Activated naive CD8-positive, alpha-beta T cell treated with anti-CD3 and anti-CD28 coated beads, Interleukin-2, amount 50 U/mL, for 24 hours (primary cell): ENCODE results near the gene NHLRC2.
A peak's percentile ranks its signal among the peaks of the same experiment; 100 is the strongest.
"Not testable (repeated sequence)": the region's sequence is repeated elsewhere in the genome, so short reads cannot be mapped to it uniquely, and the experiment has no call there.

Experiments used
- ATAC-seq: fragments of 150-1000 bp; cut with Tn5 transposase; one replicate; pipeline ENCODE4 v1.10.0; 2021
- DNase-seq: peaks from one replicate; pipeline ENCODE4 v3.0.0; 2021
- H3K27ac Mint-ChIP-seq: one replicate; pipeline ENCODE4 v1.8.0; 2021; ENCODE audit warnings: mild to moderate bottlenecking, mixed read lengths
- H3K27me3 Mint-ChIP-seq: one replicate; pipeline ENCODE4 v1.8.0; 2021; ENCODE audit warnings: mixed read lengths
- H3K36me3 Mint-ChIP-seq: one replicate; pipeline ENCODE4 v1.8.0; 2021; ENCODE audit warnings: low read depth, mixed read lengths
- H3K4me1 Mint-ChIP-seq: one replicate; pipeline ENCODE4 v1.8.0; 2021; ENCODE audit warnings: mixed read lengths
- H3K4me3 Mint-ChIP-seq: one replicate; pipeline ENCODE4 v1.8.0; 2021; ENCODE audit warnings: mild to moderate bottlenecking, moderate library complexity, mixed read lengths
- H3K9me3 Mint-ChIP-seq: one replicate; pipeline ENCODE4 v1.8.0; 2021; ENCODE audit warnings: mixed read lengths

NHLRC2 gene

GRCh38 chr10:113854013-113854760, at the start of gene NHLRC2, which contains the start of gene DCLRE1A:
TSS of gene NHLRC2 (plus strand) at chr10:113854661. CDS start at chr10:113854873, 212 bp downstream.
TSS of gene DCLRE1A (minus strand) at chr10:113854082. CDS start at chr10:113853182, 900 bp downstream.
- DNase-seq, result peak; percentile 76
- Mint-ChIP-seq H3K27ac (peak within 1 kb of the TSS; percentile 97), H3K36me3 (peaks cover 29% of the 10 kb centered on the region), H3K9me3 (no peaks in the 10 kb centered on the region), H3K4me3 (peak within 1 kb of the TSS; percentile 98), H3K4me1 (peaks cover 52% of the 10 kb centered on the region), H3K27me3 (no peaks in the 10 kb centered on the region)
- ATAC-seq, result peak; percentile 62

- Mint-ChIP-seq H3K4me3 (no peak overlapping the region), H3K27ac (no peak overlapping the region), H3K36me3 (no peaks in the 10 kb centered on the region), H3K4me1 (no peaks in the 10 kb centered on the region), H3K9me3 (no peaks in the 10 kb centered on the region), H3K27me3 (peaks cover 22% of the 10 kb centered on the region)
- no peak for ATAC-seq
- no peak for DNase-seq
These were observed 48.0 kb upstream of the NHLRC2 start for GRCh38 chr10:113806503-113806902.

GRCh38 chr10:113808168-113808567, 46.3 kb upstream of the NHLRC2 start:
- H3K9me3 Mint-ChIP-seq, result no peaks in the 10 kb centered on the region
- no peak overlapping the region for H3K27ac Mint-ChIP-seq

GRCh38 chr10:113814700-113815099, 39.8 kb upstream of the NHLRC2 start:
- not testable (repeated sequence) for ATAC-seq, H3K36me3 Mint-ChIP-seq, DNase-seq, H3K27ac Mint-ChIP-seq, H3K4me1 Mint-ChIP-seq, H3K9me3 Mint-ChIP-seq, H3K4me3 Mint-ChIP-seq
- peaks cover 13% of the 10 kb centered on the region for H3K27me3 Mint-ChIP-seq

More at GRCh38 chr10:113808168-113808567, 46.3 kb upstream of the NHLRC2 start:
- Mint-ChIP-seq H3K4me3 (no peak overlapping the region), H3K36me3 (no peaks in the 10 kb centered on the region), H3K4me1 (no peaks in the 10 kb centered on the region), H3K27me3 (peaks cover 29% of the 10 kb centered on the region)
- DNase-seq (no peak), ATAC-seq (no peak)

GRCh38 chr10:113819989-113820388, 34.5 kb upstream of the NHLRC2 start:
- DNase-seq (no peak), ATAC-seq (no peak)
- Mint-ChIP-seq H3K27me3 (no peaks in the 10 kb centered on the region), H3K36me3 (no peaks in the 10 kb centered on the region), H3K4me1 (no peaks in the 10 kb centered on the region), H3K9me3 (no peaks in the 10 kb centered on the region), H3K4me3 (no peak overlapping the region), H3K27ac (no peak overlapping the region)

GRCh38 chr10:113820507-113820906, 34.0 kb upstream of the NHLRC2 start:
- Mint-ChIP-seq H3K27ac (no peak overlapping the region), H3K9me3 (no peaks in the 10 kb centered on the region), H3K4me1 (no peaks in the 10 kb centered on the region), H3K36me3 (no peaks in the 10 kb centered on the region), H3K27me3 (no peaks in the 10 kb centered on the region), H3K4me3 (no peak overlapping the region)
- DNase-seq (no peak), ATAC-seq (no peak)

- H3K9me3 Mint-ChIP-seq, H3K27me3 Mint-ChIP-seq, H3K27ac Mint-ChIP-seq, DNase-seq, ATAC-seq, H3K4me3 Mint-ChIP-seq, H3K4me1 Mint-ChIP-seq, H3K36me3 Mint-ChIP-seq: not testable (repeated sequence)
These were observed 33.2 kb upstream of the NHLRC2 start for GRCh38 chr10:113821306-113821705.

GRCh38 chr10:113822174-113822573, 32.3 kb upstream of the NHLRC2 start:
- Mint-ChIP-seq H3K27me3 (no peaks in the 10 kb centered on the region), H3K27ac (no peak overlapping the region), H3K4me1 (no peaks in the 10 kb centered on the region), H3K36me3 (no peaks in the 10 kb centered on the region), H3K9me3 (no peaks in the 10 kb centered on the region), H3K4me3 (no peak overlapping the region)
- ATAC-seq, result no peak
- no peak for DNase-seq

GRCh38 chr10:113823389-113823788, 31.1 kb upstream of the NHLRC2 start:
- Mint-ChIP-seq H3K4me3 (no peak overlapping the region), H3K27ac (no peak overlapping the region), H3K4me1 (no peaks in the 10 kb centered on the region), H3K36me3 (no peaks in the 10 kb centered on the region), H3K9me3 (no peaks in the 10 kb centered on the region), H3K27me3 (no peaks in the 10 kb centered on the region)
- ATAC-seq (no peak), DNase-seq (no peak)

- Mint-ChIP-seq H3K4me1 (no peaks in the 10 kb centered on the region), H3K27ac (no peak overlapping the region), H3K9me3 (no peaks in the 10 kb centered on the region), H3K36me3 (no peaks in the 10 kb centered on the region), H3K27me3 (no peaks in the 10 kb centered on the region), H3K4me3 (no peak overlapping the region)
- DNase-seq, result no peak
- ATAC-seq, result no peak
These were observed 28.7 kb upstream of the NHLRC2 start for GRCh38 chr10:113825791-113826190.

GRCh38 chr10:113828567-113828966, 25.9 kb upstream of the NHLRC2 start:
- H3K9me3 Mint-ChIP-seq, H3K36me3 Mint-ChIP-seq, H3K27me3 Mint-ChIP-seq, H3K27ac Mint-ChIP-seq, H3K4me3 Mint-ChIP-seq, DNase-seq, H3K4me1 Mint-ChIP-seq, ATAC-seq: not testable (repeated sequence)

- no peak overlapping the region for H3K27ac Mint-ChIP-seq
- H3K36me3 Mint-ChIP-seq, result peaks cover 47% of the 10 kb centered on the region
- no peaks in the 10 kb centered on the region for H3K9me3 Mint-ChIP-seq
- DNase-seq, result no peak
- no peaks in the 10 kb centered on the region for H3K27me3 Mint-ChIP-seq
- peaks cover 19% of the 10 kb centered on the region for H3K4me1 Mint-ChIP-seq
- ATAC-seq, result peak; percentile 54
- no peak overlapping the region for H3K4me3 Mint-ChIP-seq
These were observed 12.3 kb upstream of the NHLRC2 start for GRCh38 chr10:113842171-113842570.

- Mint-ChIP-seq H3K9me3 (no peaks in the 10 kb centered on the region), H3K36me3 (peaks cover 52% of the 10 kb centered on the region), H3K4me1 (peaks cover 25% of the 10 kb centered on the region), H3K27ac (no peak overlapping the region), H3K4me3 (no peak overlapping the region), H3K27me3 (no peaks in the 10 kb centered on the region)
- no peak for DNase-seq
- no peak for ATAC-seq
These were observed 10.4 kb upstream of the NHLRC2 start for GRCh38 chr10:113843972-113844485.

- Mint-ChIP-seq H3K27me3 (no peaks in the 10 kb centered on the region), H3K9me3 (no peaks in the 10 kb centered on the region), H3K36me3 (peaks cover 48% of the 10 kb centered on the region), H3K4me3 (no peak overlapping the region), H3K27ac (no peak overlapping the region), H3K4me1 (peaks cover 35% of the 10 kb centered on the region)
- ATAC-seq (no peak), DNase-seq (no peak)
These were observed 8.4 kb upstream of the NHLRC2 start for GRCh38 chr10:113846036-113846435.

- peaks cover 47% of the 10 kb centered on the region for H3K36me3 Mint-ChIP-seq
- H3K4me1 Mint-ChIP-seq, result peaks cover 39% of the 10 kb centered on the region
- H3K27ac Mint-ChIP-seq, result no peak overlapping the region
- no peak overlapping the region for H3K4me3 Mint-ChIP-seq
- H3K27me3 Mint-ChIP-seq, result no peaks in the 10 kb centered on the region
- no peaks in the 10 kb centered on the region for H3K9me3 Mint-ChIP-seq
- no peak for DNase-seq
- ATAC-seq, result no peak
These were observed 5.2 kb upstream of the NHLRC2 start for GRCh38 chr10:113849140-113849803.
